AG04449 (cell line): ENCODE results near the gene PRKG1.

ENCODE experiments used
- CTCF ChIA-PET: fragments of 350-600 bp; formaldehyde crosslinking; extraction: SDS; loops from one replicate; lab custom pipeline; 2021; ENCODE audit warnings: antibody characterized with exemption; lab: Yijun Ruan, JAX
- POLR2A ChIA-PET: fragments of 400-600, 350-600 bp; formaldehyde crosslinking; extraction: SDS; loops from one replicate; lab custom pipeline; 2020; ENCODE audit warnings: antibody characterized with exemption, inconsistent platforms; lab: Yijun Ruan, JAX
- DNase-seq: peaks from one replicate; pipeline ENCODE4 v3.0.0-alpha.2; 2010; ENCODE audit warnings: low read depth, low spot score
- H3K4me3 ChIP-seq: 2 replicates; pipeline ENCODE4 v1.5.1; 2011; ENCODE audit warnings: low read depth, mild to moderate bottlenecking, control low read depth, low read length
- CTCF ChIP-seq: IDR thresholded peaks from one replicate; pipeline ENCODE4 v1.5.1; 2011; ENCODE audit warnings: mild to moderate bottlenecking, moderate library complexity, low read length, control low read depth, inconsistent platforms; ENCODE audit not compliant: insufficient read depth; ENCODE audit errors: missing control alignments

PRKG1 gene

GRCh38 chr10:51074238-51075028 is at the start of gene PRKG1:
TSS of gene PRKG1 (plus strand) at chr10:51074487.
- no peak for TF ChIP-seq CTCF
- H3K4me3 ChIP-seq, result peak within 1 kb of the TSS; percentile 80
- ChIA-PET CTCF (interaction anchor here (0.7 to 3.0 kb wide), 11 partner anchors 9 to 1142 kb away, joined by 3 to 10 read pairs (median 4); no protein-coding TSS in a partner anchor), POLR2A (interaction anchor here (0.6 to 1.4 kb wide), 4 partner anchors 130 to 429 kb away, joined by 3 to 4 read pairs (median 3); no protein-coding TSS in a partner anchor)
- DNase-seq, result no peak

- no peak overlapping the region for H3K4me3 ChIP-seq
- DNase-seq, result no peak
- no peak for TF ChIP-seq CTCF
- ChIA-PET CTCF (interaction anchor here (0.8 to 1.4 kb wide), 4 partner anchors 10 to 35 kb away, joined by 3 to 9 read pairs (median 3); no protein-coding TSS in a partner anchor), POLR2A (no interaction called here)
These were observed 45.9 kb upstream of the PRKG1 start for GRCh38 chr10:51028420-51028819.

GRCh38 chr10:51029172-51029641 is 45.1 kb upstream of the PRKG1 start:
- peak; percentile 28 for DNase-seq
- ChIA-PET POLR2A (no interaction called here), CTCF (interaction anchor here (0.8 to 1.4 kb wide), 6 partner anchors 11 to 34 kb away, joined by 3 to 9 read pairs (median 3); no protein-coding TSS in a partner anchor)
- no peak for TF ChIP-seq CTCF
- H3K4me3 ChIP-seq, result no peak overlapping the region

GRCh38 chr10:51030480-51030879 is 43.8 kb upstream of the PRKG1 start:
- ChIA-PET POLR2A (no interaction called here), CTCF (no interaction called here)
- no peak for TF ChIP-seq CTCF
- no peak overlapping the region for H3K4me3 ChIP-seq
- DNase-seq, result no peak

- no peak for TF ChIP-seq CTCF
- POLR2A ChIA-PET, result no interaction called here
- DNase-seq, result no peak
- H3K4me3 ChIP-seq, result no peak overlapping the region
- CTCF ChIA-PET, result interaction anchor here (0.7 to 2.1 kb wide), 4 partner anchors 21 to 928 kb away, joined by 3 to 5 read pairs (median 4); no protein-coding TSS in a partner anchor
These were observed 42.3 kb upstream of the PRKG1 start for GRCh38 chr10:51031950-51032349.

- DNase-seq, result no peak
- CTCF ChIA-PET, result interaction anchor here (2.4 kb wide), 1 partner anchor 10 kb away, joined by 9 read pairs; no protein-coding TSS in a partner anchor
- POLR2A ChIA-PET, result no interaction called here
- no peak overlapping the region for H3K4me3 ChIP-seq
- TF ChIP-seq CTCF, result no peak
These were observed 39.5 kb upstream of the PRKG1 start for GRCh38 chr10:51034769-51035168.
